Adrenal gland (tissue), 12 donors: ENCODE results near the gene OPRD1. TPM values are rescaled to one million over a fixed set of nuclear protein-coding genes. Genes with fewer than 3 reads are reported as not detected.

Experiments used
- DNase-seq, 7 donors: peaks; one replicate each; pipeline ENCODE4 v3.0.0-alpha.2; 2019 to 2020
- H3K27ac ChIP-seq, 5 donors: fragments of 200-600 bp; sonication (generic) in 4 of 5; 1 replicate in 3 of 5; 2 replicates in 2 of 5; pipeline versions ENCODE4 v1.5.1 to v1.8.0; 2016 to 2020; ENCODE audit warnings: mild to moderate bottlenecking in 1 of 5
- H3K27me3 ChIP-seq: fragments of 200-600 bp; 2 replicates; pipeline ENCODE4 v1.8.0; 2021
- H3K36me3 ChIP-seq, 2 donors: fragments of 200-600 bp; replicated peaks in 1 of 2; 1 replicate in 1 of 2; 2 replicates in 1 of 2; pipeline versions ENCODE4 v1.5.1 to v1.8.0; 2018 to 2022
- H3K4me1 ChIP-seq, 2 donors: fragments of 200-600 bp; replicated peaks in 1 of 2; 1 replicate in 1 of 2; 2 replicates in 1 of 2; pipeline versions ENCODE4 v1.5.1 to v1.8.0; 2018 to 2021
- H3K4me3 ChIP-seq, 4 donors: fragments of 200-600 bp; sonication (generic) in 3 of 4; one replicate each; pipeline ENCODE4 v1.5.1; 2016 to 2018
- H3K9me3 ChIP-seq, 3 donors: fragments of 200-600 bp; sonication (generic) in 1 of 3; replicated peaks in 1 of 3; 1 replicate in 2 of 3; 2 replicates in 1 of 3; pipeline versions ENCODE4 v1.5.1 to v1.8.0; 2016 to 2021
- CTCF ChIP-seq, 6 experiments: fragments of 450-650 bp in 4 of 6; fragments of 200-600 bp in 2 of 6; sonication (generic) in 1 of 6; IDR thresholded peaks; 1 replicate in 5 of 6; 2 replicates in 1 of 6; pipeline versions ENCODE4 v1.5.1 to v1.8.0; 2016 to 2021; ENCODE audit warnings: antibody characterized with exemption in 6 of 6, mild to moderate bottlenecking in 2 of 6, moderate library complexity in 1 of 6
- POLR2A ChIP-seq, 2 donors: fragments of 450-650 bp; IDR thresholded peaks; one replicate each; pipeline ENCODE4 v1.6.1; 2017; ENCODE audit warnings: antibody characterized with exemption in 2 of 2, mild to moderate bottlenecking in 2 of 2, moderate library complexity in 1 of 2
- WGBS, 4 donors: extraction: QIAGEN DNeasy Blood & Tissue Kit in 2 of 4; methylation state at CpG; one replicate each; pipeline versions ENCODE4 v1.1.5 to v1.1.7; 2013 to 2017; 5-methylcytosine and 5-hydroxymethylcytosine counted together
- intact Hi-C, 2 donors: fragments of 100-400 bp; cut with DNase I; formaldehyde crosslinking; loops; one replicate each; pipeline versions ENCODE4 v1.14.1 to v1.15.0; 2022 to 2023
- polyA plus RNA-seq, 3 donors: library from polyadenylated mRNA; stranded (reverse); fragments of 200-250 nt in 2 of 3; fragments of 350-450 nt in 1 of 3; fragmentation: Illumina TruSeq in 1 of 3; extraction: RNeasy Lipid Tissue Mini Kit (QIAGEN cat#74804) in 1 of 3; gene quantifications; one replicate each; pipeline ENCODE4 v1.2.3, GENCODE V29; 2013 to 2014
- small RNA-seq, 2 donors: library from RNA; depleted of rRNA; stranded (forward); fragments of <200 nt; gene quantifications; one replicate each; pipeline ENCODE3, GENCODE V24; 2016
- total RNA-seq, 9 donors: library from RNA; depleted of rRNA in 4 of 9; stranded (reverse); fragments of >200 nt in 4 of 9; fragments of 120-200 nt in 1 of 9; fragmentation: NEBNext Ultra II Directional in 1 of 9; extraction: Animal tissue kit (Norgen Biotek cat#: 25700) in 1 of 9; gene quantifications; one replicate each; pipeline versions ENCODE4 v1.1.0 to v1.2.4, GENCODE V29; 2013 to 2023
- donor health status: healthy with polysubstance abuse.
- donor health status: Bipolar disorder and iron deficiency.
- donor health status: DM: yes; HTN: yes; CAD: no.
- donor health status: DM: no; HTN: no; CAD: no.
- donor health status: DM: no; HTN: no; CAD: no.
- donor health status: DM: yes; HTN: yes; CAD: no.

The OPRD1 gene
- total and polyA plus RNA-seq, 12 donors: 0.06 to 1.8 (median 0.35) TPM; not detected in 4

- WGBS, 4 donors: 75 to 90% (median 86%) methylated on average over 2 of the region's 2 CpGs
- no peak overlapping the region for H3K27ac ChIP-seq
- intact Hi-C loops: no loop called here
- peaks cover 9% of the 10 kb centered on the region in 2 donors for H3K4me1 ChIP-seq
- H3K27me3 ChIP-seq: no peaks in the 10 kb centered on the region
- no peak for DNase-seq
- H3K9me3 ChIP-seq: no peaks in the 10 kb centered on the region
- TF ChIP-seq CTCF (IDR thresholded peaks at IDR 0.05) (no peak), POLR2A (IDR thresholded peaks at IDR 0.05) (no peak)
- no peak overlapping the region for H3K4me3 ChIP-seq
- H3K36me3 ChIP-seq: no peaks in the 10 kb centered on the region
Observed at GRCh38 chr1:28917757-28918118, 105.8 kb downstream of the OPRD1 start.

Small RNA genes within 50 kb of the gene (small RNA-seq; reads per million reads assigned to genes)
- 0 reads per million in 2 donors for gene RF00019

Other genes starting within 250 kb of the OPRD1 start
- 1 to 10 TPM in 8 of 9 donors, under 1 TPM in 1; 0.94 to 7.2 (median 3.9) TPM for gene RAB42, start 219.9 kb upstream of the OPRD1 start, total RNA-seq
- 1 to 10 TPM in 2 of 3 donors, under 1 TPM in 1; 0.46 to 7.1 (median 1.0) TPM for gene RAB42, start 219.9 kb upstream of the OPRD1 start, polyA plus RNA-seq
- gene TAF12, start 169.1 kb upstream of the OPRD1 start, total RNA-seq: 10 to 100 TPM; 12.2 to 26.8 (median 19.2) TPM
- 10 to 100 TPM; 24.8 to 35.0 (median 28.2) TPM for gene TAF12, start 169.1 kb upstream of the OPRD1 start, polyA plus RNA-seq
- not detected for gene RNU11, start 163.6 kb upstream of the OPRD1 start, total RNA-seq
- gene RNU11, start 163.6 kb upstream of the OPRD1 start, polyA plus RNA-seq: not detected
- gene GMEB1, start 143.4 kb upstream of the OPRD1 start, total RNA-seq: 10 to 100 TPM in 4 of 9 donors, 1 to 10 TPM in 5; 6.3 to 27.0 (median 10.0) TPM
- gene GMEB1, start 143.4 kb upstream of the OPRD1 start, polyA plus RNA-seq: 1 to 10 TPM; 3.6 to 9.0 (median 4.0) TPM
- gene YTHDF2, start 75.2 kb upstream of the OPRD1 start, total RNA-seq: 10 to 100 TPM; 45.3 to 95.0 (median 69.1) TPM
- gene YTHDF2, start 75.2 kb upstream of the OPRD1 start, polyA plus RNA-seq: 10 to 100 TPM; 41.0 to 75.6 (median 54.6) TPM
- 10 to 100 TPM; 25.5 to 49.5 (median 32.5) TPM for gene EPB41, start 102.4 kb downstream of the OPRD1 start, total RNA-seq
- gene EPB41, start 102.4 kb downstream of the OPRD1 start, polyA plus RNA-seq: 10 to 100 TPM in 2 of 3 donors, 1 to 10 TPM in 1; 6.6 to 23.8 (median 10.2) TPM